ENCODE data around the gene FOXD1. TPM values are rescaled to one million over a fixed set of nuclear protein-coding genes. Genes with fewer than 3 reads are reported as not detected.

FOXD1 gene
- total and polyA plus RNA-seq, 2 of the 8 experiments (the other 6 are each of a cell fraction or from before 2014, with no cell fraction given), result 0.11 to 1.1 TPM

DNA sequence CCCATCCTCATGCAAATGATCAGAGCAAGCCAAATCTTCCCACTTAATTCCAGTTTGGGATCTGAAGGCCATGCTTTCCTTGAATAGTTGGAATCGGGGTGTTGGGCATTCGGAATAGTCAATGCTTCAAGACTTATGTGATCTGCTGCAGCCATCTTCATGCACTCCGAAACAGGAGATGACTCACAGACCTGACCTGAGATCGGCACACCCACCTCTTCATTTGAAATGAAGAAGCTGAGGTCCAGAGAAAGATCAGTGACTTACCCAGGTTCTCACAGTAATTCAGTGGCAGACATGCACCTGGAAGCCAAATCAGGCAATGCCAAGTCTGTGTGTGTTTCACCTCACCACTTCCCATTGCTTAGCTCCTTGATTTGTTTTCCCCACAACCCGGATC, 33.0 kb downstream of the FOXD1 start:
- H3K14ac ChIP-seq (ENCODE audit: insufficient read length), result no peak overlapping the region
- no peak overlapping the region for H4K8ac ChIP-seq (ENCODE audit: extremely low read depth, insufficient read depth, low read length)
- H3K18ac ChIP-seq (ENCODE audit: extremely low read depth, low read length), result no peak overlapping the region
- POLR2A ChIA-PET (ENCODE audit: partially characterized antibody), result interaction anchor here (1.4 kb wide), 1 partner anchor 22 kb away, joined by 3 read pairs; no protein-coding TSS in a partner anchor
- H2AK5ac ChIP-seq (ENCODE audit: low read depth, low read length), result no peak overlapping the region
- H3K56ac ChIP-seq (replicated peaks; ENCODE audit: insufficient read length, low read depth, low read length), result no peak overlapping the region
- no peak overlapping the region for H2BK5ac ChIP-seq (ENCODE audit: low read depth, low read length)
- H2BK20ac ChIP-seq (ENCODE audit: low read length), result no peak overlapping the region
- no peak overlapping the region for H3K23ac ChIP-seq (ENCODE audit: insufficient read length)
- H3K4ac ChIP-seq (replicated peaks; ENCODE audit: insufficient read length, low read depth, low read length), result no peak overlapping the region
- H4K91ac ChIP-seq (replicated peaks; ENCODE audit: insufficient read length, low read length), result no peak overlapping the region
- DNase-seq (ENCODE audit: low read depth in 1 of 2, low spot score in 2 of 2), result no peak
- no peaks in the 10 kb centered on the region; a peak in 1 of 4 replicates for H3K9me3 ChIP-seq (ENCODE audit: insufficient read depth in 2 of 2, low read depth in 1 of 2, low read length in 1 of 2)
- H3K4me3 ChIP-seq (ENCODE audit: extremely low read depth in 1 of 4, insufficient read depth in 2 of 4, low read depth in 3 of 4, low read length in 4 of 4), result no peak overlapping the region
- H3K27ac ChIP-seq (ENCODE audit: low read depth, low read length), result no peak overlapping the region
- H2BK15ac ChIP-seq (ENCODE audit: low read length), result no peak overlapping the region
- WGBS, 2 experiments (ENCODE audit: extremely low coverage in 1 of 2, insufficient coverage in 1 of 2, insufficient read length in 1 of 2, insufficient replicate concordance in 2 of 2, low coverage in 1 of 2, low lambda C conversion rate in 2 of 2, missing lambda C conversion rate in 1 of 2), result 97% methylated on average over 5 of the region's 5 CpGs; no CpG with 5 or more reads in 1 of the 2 experiments
- no peaks in the 10 kb centered on the region for H3K79me2 ChIP-seq (ENCODE audit: control insufficient read depth in 1 of 2, insufficient read depth in 2 of 2, low read length in 2 of 2)
- no peak overlapping the region for H2AFZ ChIP-seq (ENCODE audit: low read length)
- H2BK12ac ChIP-seq (ENCODE audit: low read depth, low read length), result no peak overlapping the region
- H2BK120ac ChIP-seq (replicated peaks; ENCODE audit: low read depth, low read length), result no peak overlapping the region
- no peak for FAIRE-seq
- CTCF ChIA-PET (ENCODE audit: partially characterized antibody), result interaction anchor here (1.4 to 3.6 kb wide), 3 partner anchors 41 to 214 kb away, joined by 4 to 15 read pairs (median 4); no protein-coding TSS in a partner anchor
- H3K9ac ChIP-seq (replicated peaks in 1 of 4; ENCODE audit: extremely low read depth in 1 of 4, low read depth in 3 of 4, low read length in 3 of 4), result no peak overlapping the region
- peaks cover 31 to 42% (median 39%) of the 10 kb centered on the region in 4 experiments for H3K27me3 ChIP-seq (replicated peaks in 1 of 4; ENCODE audit: control insufficient read depth in 3 of 4, extremely low read depth in 1 of 4, insufficient read depth in 3 of 4, low read length in 3 of 4)
- peaks cover 8% of the 10 kb centered on the region for H3K23me2 ChIP-seq (ENCODE audit: low read depth, low read length)
- no peaks in the 10 kb centered on the region for H4K20me1 ChIP-seq (replicated peaks in 1 of 2; ENCODE audit: control insufficient read depth in 1 of 2, insufficient read depth in 2 of 2, low read length in 2 of 2)
- H4K5ac ChIP-seq (ENCODE audit: insufficient read length, low read depth, low read length), result no peak overlapping the region
- no peaks in the 10 kb centered on the region for H3K79me1 ChIP-seq (ENCODE audit: low read depth, low read length)
- H3K4me1 ChIP-seq (replicated peaks in 1 of 4; ENCODE audit: control insufficient read depth in 3 of 4, insufficient read depth in 4 of 4, low read length in 3 of 4), result peaks cover 0 to 20% (median 6%) of the 10 kb centered on the region in 4 experiments; a peak in 6 of 7 replicates
- H3K36me3 ChIP-seq (ENCODE audit: control insufficient read depth in 2 of 4, insufficient read depth in 4 of 4, low read length in 3 of 4), result no peaks in the 10 kb centered on the region
- H3K4me2 ChIP-seq (ENCODE audit: insufficient read depth in 1 of 2, low read depth in 2 of 2, low read length in 2 of 2), result no peak overlapping the region
- TF ChIP-seq FOSL1 (IDR thresholded peaks at IDR 0.05; ENCODE audit: insufficient read depth, low read depth, low read length) (no peak), SIN3A (conservative IDR thresholded peaks at IDR 0.05 in 1 of 2, IDR thresholded peaks at IDR 0.05 in 1 of 2; ENCODE audit: low read depth in 1 of 2, low read length in 2 of 2) (no peak), SP2 (IDR thresholded peaks at IDR 0.05; ENCODE audit: low read length) (no peak), EP300 (IDR thresholded peaks at IDR 0.05; ENCODE audit: borderline replicate concordance in 1 of 2, low read depth in 2 of 2, low read length in 2 of 2) (no peak), TEAD4 (IDR thresholded peaks at IDR 0.05; ENCODE audit: low read depth, low read length) (no peak), RFX5 (IDR thresholded peaks at IDR 0.05; ENCODE audit: borderline replicate concordance, low read depth, low read length) (no peak), HDAC2 (IDR thresholded peaks at IDR 0.05; ENCODE audit: borderline replicate concordance in 1 of 2, low read depth in 2 of 2, low read length in 2 of 2) (no peak), BCL11A (IDR thresholded peaks at IDR 0.05; ENCODE audit: low read depth in 2 of 2, low read length in 2 of 2) (no peak), RXRA (IDR thresholded peaks at IDR 0.05; ENCODE audit: insufficient read depth, low read depth, low read length) (no peak)
- TF ChIP-seq, protein P1, sequence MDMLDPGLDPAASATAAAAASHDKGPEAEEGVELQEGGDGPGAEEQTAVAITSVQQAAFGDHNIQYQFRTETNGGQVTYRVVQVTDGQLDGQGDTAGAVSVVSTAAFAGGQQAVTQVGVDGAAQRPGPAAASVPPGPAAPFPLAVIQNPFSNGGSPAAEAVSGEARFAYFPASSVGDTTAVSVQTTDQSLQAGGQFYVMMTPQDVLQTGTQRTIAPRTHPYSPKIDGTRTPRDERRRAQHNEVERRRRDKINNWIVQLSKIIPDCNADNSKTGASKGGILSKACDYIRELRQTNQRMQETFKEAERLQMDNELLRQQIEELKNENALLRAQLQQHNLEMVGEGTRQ (IDR thresholded peaks at IDR 0.05; ENCODE audit: low read length), result no peak
- TF ChIP-seq, protein P2, sequence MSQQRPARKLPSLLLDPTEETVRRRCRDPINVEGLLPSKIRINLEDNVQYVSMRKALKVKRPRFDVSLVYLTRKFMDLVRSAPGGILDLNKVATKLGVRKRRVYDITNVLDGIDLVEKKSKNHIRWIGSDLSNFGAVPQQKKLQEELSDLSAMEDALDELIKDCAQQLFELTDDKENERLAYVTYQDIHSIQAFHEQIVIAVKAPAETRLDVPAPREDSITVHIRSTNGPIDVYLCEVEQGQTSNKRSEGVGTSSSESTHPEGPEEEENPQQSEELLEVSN (IDR thresholded peaks at IDR 0.05), result no peak

Measured in H1 (cell line).